Gastrocnemius medialis (tissue), 4 donors: ENCODE results near the gene SHOC1.

ENCODE experiments used
- POLR2A ChIP-seq, 2 donors: fragments of 450-650 bp; IDR thresholded peaks; one replicate each; pipeline ENCODE4 v1.6.1; 2017; ENCODE audit warnings: antibody characterized with exemption in 2 of 2, mild to moderate bottlenecking in 2 of 2, moderate library complexity in 2 of 2
- TF ChIP-seq, protein P1 (sequence below), 5 experiments: fragments of 450-650 bp in 3 of 5; fragments of 200-600 bp in 2 of 5; sonication (generic) in 2 of 5; IDR thresholded peaks in 4 of 5; conservative IDR thresholded peaks in 1 of 5; 1 replicate in 4 of 5; 2 replicates in 1 of 5; pipeline ENCODE4 v1.5.1; 2016 to 2019; ENCODE audit warnings: antibody characterized with exemption in 5 of 5, mild to moderate bottlenecking in 3 of 5, moderate library complexity in 3 of 5

DNA sequence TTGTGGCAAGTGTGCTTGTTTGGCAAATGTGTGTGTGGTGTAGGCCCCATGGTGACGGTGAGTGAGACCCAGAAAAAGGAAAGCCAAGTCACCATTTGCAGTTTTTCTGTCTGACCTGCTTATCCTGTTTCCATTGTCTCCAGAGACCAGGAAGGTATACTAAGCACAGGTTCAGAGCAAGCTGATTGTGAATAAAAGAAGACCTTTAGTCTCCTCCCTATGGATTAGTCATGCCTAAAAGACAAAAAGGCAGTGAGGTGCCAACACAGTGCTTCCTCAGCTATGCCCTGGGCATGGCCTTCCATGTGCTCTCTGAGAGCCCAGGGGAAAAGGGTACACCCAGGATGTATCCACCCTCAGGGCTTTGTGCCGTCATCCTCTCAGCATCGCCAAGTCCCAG lies 49.2 kb upstream of the SHOC1 start:
- TF ChIP-seq, protein P1, sequence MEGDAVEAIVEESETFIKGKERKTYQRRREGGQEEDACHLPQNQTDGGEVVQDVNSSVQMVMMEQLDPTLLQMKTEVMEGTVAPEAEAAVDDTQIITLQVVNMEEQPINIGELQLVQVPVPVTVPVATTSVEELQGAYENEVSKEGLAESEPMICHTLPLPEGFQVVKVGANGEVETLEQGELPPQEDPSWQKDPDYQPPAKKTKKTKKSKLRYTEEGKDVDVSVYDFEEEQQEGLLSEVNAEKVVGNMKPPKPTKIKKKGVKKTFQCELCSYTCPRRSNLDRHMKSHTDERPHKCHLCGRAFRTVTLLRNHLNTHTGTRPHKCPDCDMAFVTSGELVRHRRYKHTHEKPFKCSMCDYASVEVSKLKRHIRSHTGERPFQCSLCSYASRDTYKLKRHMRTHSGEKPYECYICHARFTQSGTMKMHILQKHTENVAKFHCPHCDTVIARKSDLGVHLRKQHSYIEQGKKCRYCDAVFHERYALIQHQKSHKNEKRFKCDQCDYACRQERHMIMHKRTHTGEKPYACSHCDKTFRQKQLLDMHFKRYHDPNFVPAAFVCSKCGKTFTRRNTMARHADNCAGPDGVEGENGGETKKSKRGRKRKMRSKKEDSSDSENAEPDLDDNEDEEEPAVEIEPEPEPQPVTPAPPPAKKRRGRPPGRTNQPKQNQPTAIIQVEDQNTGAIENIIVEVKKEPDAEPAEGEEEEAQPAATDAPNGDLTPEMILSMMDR (IDR thresholded peaks at IDR 0.05 in 4 of 5, conservative IDR thresholded peaks at IDR 0.05 in 1 of 5), result no peak
- no peak for TF ChIP-seq POLR2A (IDR thresholded peaks at IDR 0.05)
